Stimulated activated naive CD4-positive, alpha-beta T cell (primary cell): ENCODE measurements around the gene FOXC2.
"Not testable (repeated sequence)": the region's sequence is repeated elsewhere in the genome, so short reads cannot be mapped to it uniquely, and the experiment has no call there.

Experiments
- DNase-seq, 6 experiments: peaks; one replicate each; lab custom pipeline; 2025; lab: John Stamatoyannopoulos, UW

FOXC2 gene

DNA sequence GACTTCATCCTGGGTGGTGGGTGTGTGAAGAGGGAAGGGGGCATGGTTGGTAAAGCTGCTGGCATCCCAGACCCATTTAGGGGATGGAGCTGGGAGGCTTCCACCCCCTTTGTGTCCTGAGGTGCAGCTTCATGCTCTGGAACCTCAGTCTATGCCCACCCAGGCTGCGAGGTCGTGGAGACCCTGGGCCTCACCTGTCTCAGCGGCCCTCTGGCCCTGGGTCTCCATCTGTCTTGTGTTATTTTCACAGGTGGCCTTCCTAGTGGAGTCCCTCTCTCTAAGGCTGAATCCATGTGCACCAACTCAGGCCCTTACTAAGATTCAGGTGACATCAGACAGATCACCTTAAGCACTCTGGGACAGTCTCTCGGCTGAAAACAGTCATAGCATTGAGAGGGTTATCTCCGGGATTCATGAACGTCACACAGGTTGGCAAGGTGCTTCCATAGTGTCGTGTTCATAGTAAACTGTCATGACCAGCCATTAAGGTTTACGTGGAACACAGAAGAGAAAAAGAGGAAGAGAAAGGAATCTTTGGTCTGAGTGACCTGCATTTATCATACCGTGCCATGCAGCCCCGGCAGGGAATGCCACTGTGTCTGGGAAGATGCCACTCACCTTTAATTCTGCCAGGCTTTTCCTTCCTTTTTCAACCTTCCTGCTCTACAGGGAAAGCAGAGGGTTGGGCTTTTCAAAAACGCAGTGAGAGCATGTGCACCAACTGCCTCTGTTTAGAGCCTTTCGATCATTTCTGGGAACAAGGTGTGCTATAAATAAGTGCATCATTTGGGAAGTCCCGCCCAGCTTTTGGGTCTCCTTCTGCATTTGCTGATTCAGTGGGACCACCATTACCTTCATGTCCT, 7.2 kb downstream of the FOXC2 start:
- DNase-seq, result no peak

GRCh38 chr16:86574646-86575045, 8.0 kb downstream of the FOXC2 start:
- no peak for DNase-seq

- DNase-seq, result no peak
Measured at GRCh38 chr16:86575095-86575685, 8.6 kb downstream of the FOXC2 start.

DNA sequence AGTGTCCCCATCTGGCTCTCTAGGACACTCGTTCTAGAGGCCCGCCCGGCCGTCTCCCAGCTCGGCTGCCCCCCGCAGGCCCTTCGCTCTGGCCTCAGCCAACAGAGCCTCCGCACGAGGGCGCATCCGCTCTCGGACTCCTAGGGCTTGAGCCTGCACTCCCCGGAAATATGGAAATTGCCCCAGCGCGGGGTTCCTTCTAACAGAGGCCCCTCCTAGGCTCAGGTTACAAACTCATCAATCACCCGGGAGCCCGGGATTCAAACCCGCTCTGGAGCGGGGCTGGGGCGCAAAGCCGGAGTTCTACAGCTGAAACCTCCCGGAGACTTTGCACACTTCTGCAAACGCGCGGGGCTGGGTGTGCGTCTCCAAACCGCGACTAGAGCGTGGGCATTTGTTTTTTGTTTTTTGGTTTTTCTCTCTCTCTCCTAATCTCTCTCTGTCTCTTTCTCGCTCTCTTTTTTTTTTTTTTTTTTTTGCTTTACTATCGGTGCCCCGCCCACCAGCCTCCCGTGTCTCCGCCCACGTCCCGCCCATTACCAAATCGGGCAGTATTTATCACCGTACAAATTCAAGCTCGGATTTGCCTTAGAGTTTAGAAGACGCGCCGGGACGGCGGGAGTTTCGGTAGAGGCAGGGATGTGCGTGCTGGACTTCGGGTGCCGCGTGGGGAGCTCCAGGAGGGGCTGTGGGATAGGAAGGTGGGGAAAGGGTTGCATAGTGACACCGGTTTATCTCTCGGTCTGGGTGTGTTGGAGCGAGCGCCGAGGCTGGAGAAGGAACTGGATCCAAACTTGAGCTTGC, 9.3 kb downstream of the FOXC2 start:
- peak in 4 of 6 experiments; percentile 11 to 35 (median 23) for DNase-seq

DNA sequence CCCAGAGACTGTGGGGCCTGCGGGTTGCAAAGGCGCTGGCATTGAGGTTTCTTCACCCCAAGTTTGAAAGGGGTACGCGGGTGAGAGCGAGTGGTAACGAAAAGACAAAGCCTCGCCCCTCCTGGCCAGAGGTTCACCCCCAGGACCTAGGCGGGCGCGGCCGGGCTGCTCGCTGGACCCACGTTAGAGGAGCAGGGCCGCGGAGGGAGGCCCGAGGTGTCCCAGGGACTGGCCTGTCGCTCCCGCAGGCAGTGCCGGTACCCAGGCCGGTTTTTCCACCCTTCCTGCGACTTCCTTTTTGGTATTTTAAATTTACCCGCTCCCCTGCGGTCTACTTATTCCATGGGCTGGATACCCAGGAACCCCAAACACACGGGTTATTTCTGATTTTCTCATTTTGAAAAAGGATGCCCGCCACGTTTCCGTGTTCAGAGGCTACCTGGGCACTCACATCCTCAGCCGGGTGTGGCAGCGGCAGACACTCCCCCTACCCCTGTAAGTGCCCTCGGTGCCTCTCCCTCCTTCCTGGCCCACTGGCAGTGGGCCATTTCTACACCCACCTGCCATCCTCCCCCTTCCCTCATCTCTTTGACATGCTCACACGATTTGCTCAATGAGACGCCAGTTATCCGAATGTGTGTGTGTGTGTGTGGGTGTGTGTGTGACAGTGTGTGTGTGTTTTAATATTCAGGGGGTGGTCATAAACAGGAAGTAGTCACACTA, 10.1 kb downstream of the FOXC2 start:
- DNase-seq, result no peak

DNA sequence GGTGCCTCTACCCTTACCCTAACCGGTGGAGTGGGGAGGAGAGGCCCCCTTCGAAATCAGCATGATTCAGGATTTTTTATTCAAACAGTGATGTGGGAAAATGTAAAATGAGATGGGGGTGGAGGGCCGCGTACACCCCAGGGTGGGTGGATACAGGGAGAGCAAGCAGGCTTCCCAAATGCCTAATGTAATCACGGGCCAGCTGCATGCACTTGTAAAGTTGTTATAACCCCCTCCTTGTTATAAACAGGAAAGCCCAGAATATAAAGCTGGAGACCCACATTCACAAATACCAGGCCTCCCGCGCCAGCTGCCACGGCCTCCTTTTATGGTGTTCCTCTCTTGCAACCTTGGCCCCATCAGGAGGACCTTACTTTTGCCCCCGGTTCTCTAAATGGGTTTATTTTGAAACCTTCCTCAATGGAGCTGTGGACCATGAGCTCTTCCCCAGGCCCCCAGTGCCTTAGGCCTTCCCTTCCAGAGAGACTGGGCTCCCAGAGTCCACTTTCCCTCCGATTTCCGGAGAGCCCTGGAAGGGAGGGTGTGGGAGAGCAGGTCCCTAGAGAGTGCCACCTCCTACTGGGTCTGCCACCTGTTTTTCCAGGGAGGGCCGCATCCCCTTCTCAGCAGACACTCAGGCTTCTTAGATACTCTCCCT, 10.8 kb downstream of the FOXC2 start:
- no peak for DNase-seq

- DNase-seq, result no peak
Measured at GRCh38 chr16:86578061-86578599, 11.5 kb downstream of the FOXC2 start, which contains the start of gene FOXL1. FOXL1 (plus strand) TSS chr16:86578549; CDS start chr16:86578724, 175 bp downstream.

DNA sequence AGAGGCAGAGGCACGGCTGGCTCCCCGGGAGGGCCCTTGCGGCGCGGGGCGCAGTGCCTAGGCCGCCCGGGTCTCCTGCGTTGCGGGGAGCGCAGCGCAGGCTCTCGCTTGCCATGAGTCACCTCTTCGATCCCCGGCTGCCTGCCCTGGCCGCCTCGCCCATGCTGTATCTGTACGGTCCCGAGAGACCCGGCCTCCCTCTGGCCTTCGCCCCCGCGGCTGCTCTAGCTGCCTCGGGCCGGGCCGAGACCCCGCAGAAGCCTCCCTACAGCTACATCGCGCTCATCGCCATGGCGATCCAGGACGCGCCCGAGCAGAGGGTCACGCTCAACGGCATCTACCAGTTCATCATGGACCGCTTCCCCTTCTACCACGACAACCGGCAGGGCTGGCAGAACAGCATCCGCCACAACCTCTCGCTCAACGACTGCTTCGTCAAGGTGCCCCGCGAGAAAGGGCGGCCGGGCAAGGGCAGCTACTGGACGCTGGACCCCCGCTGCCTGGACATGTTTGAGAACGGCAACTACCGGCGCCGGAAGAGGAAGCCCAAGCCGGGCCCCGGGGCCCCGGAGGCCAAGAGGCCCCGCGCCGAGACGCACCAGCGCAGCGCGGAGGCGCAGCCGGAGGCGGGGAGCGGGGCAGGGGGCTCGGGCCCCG, 12.1 kb downstream of the FOXC2 start:
- no peak for DNase-seq

GRCh38 chr16:86579268-86580062, 12.8 kb downstream of the FOXC2 start:
- no peak for DNase-seq

GRCh38 chr16:86580063-86580790, 13.6 kb downstream of the FOXC2 start:
- DNase-seq, result no peak

DNA sequence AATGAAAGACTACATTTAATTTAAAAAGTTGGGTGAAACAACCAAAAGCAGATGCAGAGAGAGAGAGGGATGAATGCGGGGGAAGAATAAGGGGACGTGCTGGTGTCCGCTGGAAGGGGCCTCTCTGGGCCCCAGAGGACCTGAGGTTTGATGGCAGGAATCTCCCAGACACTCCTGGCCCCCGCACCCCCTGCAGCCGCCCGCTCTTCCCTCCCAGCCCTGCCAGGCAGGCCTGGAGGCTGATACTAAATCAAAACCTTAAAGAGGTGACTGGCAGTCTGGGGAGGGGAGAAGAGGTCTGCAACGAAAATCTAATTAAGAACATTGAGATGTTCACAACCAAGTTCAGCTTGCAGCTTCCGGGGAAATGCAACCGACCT, 14.2 kb downstream of the FOXC2 start:
- DNase-seq, result no peak

GRCh38 chr16:86581458-86581857, 14.8 kb downstream of the FOXC2 start:
- DNase-seq, result no peak

- DNase-seq, result no peak
Measured at GRCh38 chr16:86584071-86584685, 17.5 kb downstream of the FOXC2 start.

DNA sequence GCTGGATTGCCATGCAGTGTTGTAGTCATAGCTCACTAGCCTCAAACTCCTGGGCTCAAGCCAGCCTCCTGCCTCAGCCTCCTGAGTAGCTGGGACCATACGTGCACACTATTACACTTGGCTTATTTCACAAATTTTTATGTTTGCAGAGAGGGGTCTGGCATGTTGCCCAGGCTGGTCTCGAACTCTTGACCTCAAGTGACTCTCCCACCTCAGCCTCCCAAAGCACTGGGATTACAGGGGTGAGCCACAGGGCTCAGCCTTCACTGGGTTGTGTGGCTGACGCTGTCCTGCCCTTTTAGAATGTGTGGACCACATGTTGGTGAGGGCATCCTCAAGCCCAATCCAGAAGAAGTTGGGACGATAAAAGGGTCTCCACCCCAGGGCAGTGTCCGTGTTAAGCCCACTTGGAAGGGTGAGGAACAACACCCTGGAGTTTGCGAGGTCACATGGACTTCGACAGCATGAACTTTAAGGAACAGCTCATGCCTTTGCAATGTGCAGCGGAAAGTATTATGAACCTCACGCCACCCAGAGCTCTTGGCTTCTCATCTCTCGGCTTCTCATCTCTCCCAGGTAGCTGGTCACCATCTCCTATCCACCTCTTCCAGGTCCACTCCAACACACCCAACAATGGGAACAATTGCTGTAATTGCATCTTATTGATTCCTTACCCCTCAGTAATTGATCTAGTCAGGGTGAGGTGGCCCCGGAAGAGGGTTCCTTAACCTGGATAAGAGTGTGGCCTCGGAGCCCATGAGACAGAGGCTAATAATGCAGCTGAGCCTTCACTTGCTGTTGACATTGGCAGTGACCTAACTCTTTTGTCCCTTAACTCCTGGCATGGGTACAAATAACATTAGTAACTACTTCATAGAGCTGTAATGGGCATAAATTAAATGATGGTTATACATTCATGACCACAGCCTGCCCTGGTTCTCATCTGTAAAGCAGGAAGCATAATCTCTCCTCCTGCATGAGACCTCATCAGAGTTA, 18.4 kb downstream of the FOXC2 start:
- DNase-seq, result no peak

DNA sequence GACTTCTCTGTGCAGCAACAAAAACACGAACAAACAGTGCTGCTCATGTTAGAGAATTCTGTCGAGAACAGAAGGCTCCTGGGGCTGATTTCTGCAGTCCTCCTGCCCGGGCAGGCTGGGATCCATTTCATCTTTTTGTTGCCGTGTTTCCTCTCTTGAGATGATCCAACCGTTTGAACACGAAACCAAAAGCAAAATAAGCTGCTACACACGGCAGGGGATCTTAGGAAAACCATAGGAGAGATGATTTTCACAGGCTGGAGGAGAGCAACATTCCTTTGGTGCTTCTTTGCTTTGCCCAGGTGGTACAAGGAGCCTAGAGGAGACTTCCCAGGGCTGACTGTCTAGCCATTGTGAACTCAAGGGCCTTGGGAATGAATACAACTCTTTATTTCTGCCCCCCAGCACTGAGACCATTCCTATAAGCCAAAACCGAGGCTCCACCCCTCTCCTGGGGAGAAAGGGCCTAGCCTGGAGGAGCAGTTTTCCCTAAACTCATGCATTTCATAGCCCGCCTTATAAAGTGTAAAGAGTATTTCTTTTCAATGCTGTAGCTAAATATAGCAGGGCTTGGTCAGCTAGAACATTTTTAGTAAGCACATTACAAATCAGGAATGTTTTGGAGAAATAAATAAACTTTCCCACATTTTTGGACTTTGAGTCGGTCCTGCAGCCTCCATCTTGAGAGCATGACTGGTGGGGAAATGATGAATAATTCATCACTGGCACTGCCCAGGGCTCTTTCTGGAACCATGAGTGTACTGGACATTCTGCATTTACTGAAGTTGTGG, 19.4 kb downstream of the FOXC2 start:
- no peak for DNase-seq

DNA sequence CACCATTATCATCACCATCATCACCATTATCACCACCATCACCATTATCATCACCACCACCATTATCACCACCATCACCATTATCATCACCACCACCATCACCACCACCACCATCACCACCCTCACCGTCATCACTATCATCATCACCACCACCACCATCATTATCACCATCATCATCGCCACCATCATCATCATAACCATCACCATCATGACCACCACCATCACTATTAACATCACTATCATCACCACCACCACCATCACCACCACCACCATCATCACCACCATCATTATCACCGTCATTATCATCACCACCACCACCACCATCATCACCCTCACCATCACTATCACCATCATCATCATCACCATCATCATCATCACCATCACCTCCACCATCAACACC, 20.9 kb downstream of the FOXC2 start:
- no peak for DNase-seq

- DNase-seq, result not testable (repeated sequence)
Measured at GRCh38 chr16:86587955-86588354, 21.3 kb downstream of the FOXC2 start.
